Kidney (tissue), 14 donors: ENCODE data around the gene ARAP3. TPM values are rescaled to one million over a fixed set of nuclear protein-coding genes. Genes with fewer than 3 reads are reported as not detected.

Source experiments
- DNase-seq, 5 donors: peaks; one replicate each; pipeline ENCODE4 v3.0.0-alpha.2; 2013 to 2020
- FAIRE-seq: peaks from 2 replicates; lab custom pipeline; 2012; peaks lifted over from hg19 to GRCh38; lab: Jason Lieb, UNC
- H3K27ac ChIP-seq, 2 donors: one replicate each; pipeline ENCODE4 v1.7.0; 2013; ENCODE audit warnings: low read depth in 2 of 2, low read length in 2 of 2, inconsistent platforms in 1 of 2
- H3K27me3 ChIP-seq: one replicate; pipeline ENCODE4 v1.7.1; 2013; ENCODE audit warnings: low read length, inconsistent platforms; ENCODE audit not compliant: control insufficient read depth, insufficient read depth
- H3K36me3 ChIP-seq, 3 donors: one replicate each; pipeline versions ENCODE4 v1.7.0 to v1.7.1; 2013; ENCODE audit warnings: low read length in 3 of 3, control low read depth in 1 of 3, inconsistent platforms in 1 of 3; ENCODE audit not compliant: insufficient read depth in 3 of 3, control insufficient read depth in 2 of 3
- H3K4me1 ChIP-seq, 3 donors: one replicate each; pipeline versions ENCODE4 v1.7.0 to v1.7.1; 2013; ENCODE audit warnings: low read length in 3 of 3, inconsistent platforms in 1 of 3, low read depth in 1 of 3; ENCODE audit not compliant: control insufficient read depth in 2 of 3, insufficient read depth in 2 of 3
- H3K4me3 ChIP-seq, 3 donors: one replicate each; pipeline versions ENCODE4 v1.7.0 to v1.8.1; 2013; ENCODE audit warnings: low read length in 3 of 3, control low read depth in 1 of 3, inconsistent platforms in 1 of 3
- H3K9ac ChIP-seq, 3 donors: one replicate each; pipeline versions ENCODE4 v1.7.0 to v1.7.1; 2013; ENCODE audit warnings: low read length in 3 of 3, control low read depth in 1 of 3, inconsistent platforms in 1 of 3
- H3K9me3 ChIP-seq, 3 donors: one replicate each; pipeline versions ENCODE4 v1.7.0 to v1.7.1; 2013; ENCODE audit warnings: low read length in 3 of 3, control low read depth in 1 of 3, inconsistent platforms in 1 of 3; ENCODE audit not compliant: control insufficient read depth in 2 of 3, insufficient read depth in 1 of 3
- intact Hi-C: fragments of 100-400 bp; cut with DNase I; formaldehyde crosslinking; loops from one replicate; pipeline ENCODE4 v1.11.1; 2022
- polyA plus RNA-seq: library from polyadenylated mRNA; stranded (reverse); fragments of 350-450 nt; fragmentation: Illumina TruSeq; extraction: RNeasy Lipid Tissue Mini Kit (QIAGEN cat#74804); gene quantifications from one replicate; pipeline ENCODE4 v1.2.3, GENCODE V29; 2014; ENCODE audit warnings: low read depth, low replicate concordance; ENCODE audit not compliant: insufficient read depth
- total RNA-seq: library from RNA; stranded (reverse); fragmentation: NEBNext Ultra II Directional; extraction: Animal tissue kit (Norgen Biotek cat#: 25700); gene quantifications from one replicate; pipeline ENCODE4 v1.2.1, GENCODE V29; 2021
- TF ChIP-seq, protein P1 (sequence below): IDR thresholded peaks from 3 replicates; pipeline ENCODE4 v1.5.1; 2012; ENCODE audit warnings: mild to moderate bottlenecking, moderate library complexity, borderline replicate concordance; ENCODE audit not compliant: insufficient read depth; ENCODE audit errors: extremely low read depth
- donor health status: control.
- donor health status: control.
- donor health status: control.
- donor health status: control.
- donor health status: control.
- donor health status: DM: yes; HTN: yes; CAD: no.
- donor health status: Normal renal cell carcinoma (clear cell type).

The ARAP3 gene
- total and polyA plus RNA-seq, 2 donors from 2014 or later = 7.2 to 19.8 TPM

DNA sequence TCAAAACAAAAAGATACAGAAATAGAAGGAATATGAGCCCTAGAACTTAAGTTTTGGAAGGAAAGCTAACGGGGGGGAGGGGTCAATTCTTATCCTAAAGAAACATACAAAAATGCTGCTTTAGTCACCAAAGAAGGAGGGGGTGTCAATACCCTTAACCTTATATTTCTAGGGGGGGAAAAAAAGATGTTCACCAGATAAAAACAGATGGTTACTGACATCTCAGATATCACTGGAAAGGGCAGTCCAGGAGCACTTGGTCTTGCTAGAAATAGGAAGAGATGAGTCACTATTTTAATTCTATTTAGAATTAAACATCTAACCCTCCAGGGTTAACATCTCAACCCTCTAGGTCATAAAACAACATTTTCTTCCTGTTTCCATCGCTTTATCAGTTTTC is 64.9 kb downstream of the ARAP3 start:
- peak overlapping the region; percentile 90 to 94 for H3K27ac ChIP-seq
- H3K36me3 ChIP-seq = peaks cover 5 to 21% (median 5%) of the 10 kb centered on the region in 3 donors
- FAIRE-seq (no peak), DNase-seq (no peak)
- peak overlapping the region in 2 of 3 donors; percentile 55 to 77 for H3K9ac ChIP-seq
- H3K4me3 ChIP-seq = peak overlapping the region in 2 of 3 donors; percentile 62 to 93
- no peaks in the 10 kb centered on the region for H3K9me3 ChIP-seq
- TF ChIP-seq, protein P1, sequence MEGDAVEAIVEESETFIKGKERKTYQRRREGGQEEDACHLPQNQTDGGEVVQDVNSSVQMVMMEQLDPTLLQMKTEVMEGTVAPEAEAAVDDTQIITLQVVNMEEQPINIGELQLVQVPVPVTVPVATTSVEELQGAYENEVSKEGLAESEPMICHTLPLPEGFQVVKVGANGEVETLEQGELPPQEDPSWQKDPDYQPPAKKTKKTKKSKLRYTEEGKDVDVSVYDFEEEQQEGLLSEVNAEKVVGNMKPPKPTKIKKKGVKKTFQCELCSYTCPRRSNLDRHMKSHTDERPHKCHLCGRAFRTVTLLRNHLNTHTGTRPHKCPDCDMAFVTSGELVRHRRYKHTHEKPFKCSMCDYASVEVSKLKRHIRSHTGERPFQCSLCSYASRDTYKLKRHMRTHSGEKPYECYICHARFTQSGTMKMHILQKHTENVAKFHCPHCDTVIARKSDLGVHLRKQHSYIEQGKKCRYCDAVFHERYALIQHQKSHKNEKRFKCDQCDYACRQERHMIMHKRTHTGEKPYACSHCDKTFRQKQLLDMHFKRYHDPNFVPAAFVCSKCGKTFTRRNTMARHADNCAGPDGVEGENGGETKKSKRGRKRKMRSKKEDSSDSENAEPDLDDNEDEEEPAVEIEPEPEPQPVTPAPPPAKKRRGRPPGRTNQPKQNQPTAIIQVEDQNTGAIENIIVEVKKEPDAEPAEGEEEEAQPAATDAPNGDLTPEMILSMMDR = no peak
- intact Hi-C loops = no loop called here
- peaks cover 0 to 18% (median 3%) of the 10 kb centered on the region in 3 donors for H3K4me1 ChIP-seq
- no peaks in the 10 kb centered on the region for H3K27me3 ChIP-seq

GRCh38 chr5:141615991-141616720 is 65.9 kb downstream of the ARAP3 start:
- DNase-seq (no peak), FAIRE-seq (no peak)
- Histone ChIP-seq H3K9ac (peak overlapping the region in 1 of 3 donors; percentile 56), H3K4me1 (peaks cover 0 to 18% (median 7%) of the 10 kb centered on the region in 3 donors), H3K36me3 (peaks cover 1 to 17% (median 3%) of the 10 kb centered on the region in 3 donors), H3K27me3 (no peaks in the 10 kb centered on the region), H3K9me3 (no peaks in the 10 kb centered on the region), H3K4me3 (peak overlapping the region in 2 of 3 donors; percentile 62 to 93), H3K27ac (peak overlapping the region in 1 of 2 donors; percentile 26)
- intact Hi-C loops = no loop called here
- TF ChIP-seq, protein P1 = no peak

- Histone ChIP-seq H3K9me3 (no peaks in the 10 kb centered on the region), H3K4me1 (peaks cover 0 to 20% (median 15%) of the 10 kb centered on the region in 3 donors), H3K9ac (no peak overlapping the region), H3K36me3 (peaks cover 0 to 4% (median 0%) of the 10 kb centered on the region in 3 donors), H3K27ac (no peak overlapping the region), H3K27me3 (no peaks in the 10 kb centered on the region), H3K4me3 (no peak overlapping the region)
- no peak for DNase-seq
- TF ChIP-seq, protein P1 = no peak
- intact Hi-C loops = no loop called here
- FAIRE-seq = no peak
Measured at GRCh38 chr5:141613344-141613743, 68.7 kb downstream of the ARAP3 start.
